Hematopoietic multipotent progenitor cell treated with erythropoietin and hydrocortisone succinate and interleukin-3 and kit ligand, for 4 days (in vitro differentiated cells): ENCODE data around the gene RAB11FIP4.
A peak's percentile ranks its signal among the peaks of the same experiment; 100 is the strongest.

Source experiments
- DNase-seq: peaks from one replicate; pipeline ENCODE4 v3.0.0-alpha.2; 2015

Gene RAB11FIP4

DNA sequence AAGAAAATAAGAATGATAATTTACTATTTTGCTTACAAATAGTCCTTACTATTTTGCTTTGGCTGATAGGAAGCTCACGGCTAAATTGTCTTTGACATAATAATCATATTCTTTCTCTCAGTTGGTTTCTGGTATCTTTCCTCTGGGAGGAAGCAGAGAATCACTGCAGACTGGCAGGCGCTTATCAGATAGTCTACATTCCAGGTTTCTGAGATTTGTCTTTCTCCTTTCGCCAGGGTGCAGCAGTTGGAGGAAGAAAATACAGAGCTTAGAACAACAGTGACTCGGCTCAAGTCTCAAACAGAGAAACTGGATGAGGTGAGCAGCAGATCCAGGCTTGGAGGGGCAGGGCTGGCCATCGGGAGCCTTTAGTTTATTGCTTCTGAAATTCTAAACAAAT lies 136.1 kb downstream of the RAB11FIP4 start:
- DNase-seq: no peak

DNA sequence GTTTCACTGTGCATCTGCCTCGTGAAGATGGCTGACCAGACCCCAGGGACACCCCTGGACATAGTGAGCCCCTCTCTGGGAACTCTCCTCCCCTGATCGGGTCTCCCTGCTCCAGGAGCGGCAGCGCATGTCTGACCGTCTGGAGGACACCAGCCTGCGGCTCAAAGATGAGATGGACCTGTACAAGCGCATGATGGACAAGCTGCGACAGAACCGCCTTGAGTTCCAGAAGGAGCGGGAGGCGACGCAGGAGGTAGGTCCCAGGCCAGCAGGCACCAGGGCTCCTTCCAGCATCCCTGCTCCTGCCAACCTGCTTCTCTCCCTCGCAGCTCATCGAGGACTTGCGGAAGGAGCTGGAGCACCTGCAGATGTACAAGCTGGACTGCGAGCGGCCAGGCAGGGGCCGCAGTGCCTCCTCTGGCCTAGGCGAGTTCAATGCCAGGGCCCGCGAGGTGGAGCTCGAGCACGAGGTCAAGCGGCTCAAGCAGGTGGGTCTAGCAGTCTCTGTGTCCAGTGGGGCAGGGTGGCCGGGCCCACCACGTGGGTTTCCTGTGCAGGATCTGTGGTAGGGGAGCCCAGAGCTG lies 136.9 kb downstream of the RAB11FIP4 start:
- no peak for DNase-seq

DNA sequence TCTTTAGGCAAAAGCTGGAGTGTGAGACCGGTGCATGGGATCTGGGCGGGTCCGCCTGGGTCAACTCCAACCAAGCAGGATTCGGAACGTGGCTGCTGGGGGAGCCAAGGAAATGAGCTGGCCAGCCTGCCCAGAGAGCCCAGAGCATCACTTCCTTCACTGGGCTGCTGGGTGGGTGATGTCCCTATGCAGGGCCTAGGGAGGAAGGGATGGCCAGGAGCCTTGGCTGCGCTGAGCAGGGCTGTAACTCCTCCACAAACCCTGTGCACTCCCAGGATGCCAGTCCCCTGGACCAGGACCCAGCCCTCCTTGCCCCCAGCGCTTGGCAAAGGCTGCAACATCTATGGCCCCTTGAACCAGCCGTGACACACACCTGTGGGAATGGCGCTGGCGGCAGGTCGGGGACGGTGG lies 138.4 kb downstream of the RAB11FIP4 start:
- DNase-seq: no peak

DNA sequence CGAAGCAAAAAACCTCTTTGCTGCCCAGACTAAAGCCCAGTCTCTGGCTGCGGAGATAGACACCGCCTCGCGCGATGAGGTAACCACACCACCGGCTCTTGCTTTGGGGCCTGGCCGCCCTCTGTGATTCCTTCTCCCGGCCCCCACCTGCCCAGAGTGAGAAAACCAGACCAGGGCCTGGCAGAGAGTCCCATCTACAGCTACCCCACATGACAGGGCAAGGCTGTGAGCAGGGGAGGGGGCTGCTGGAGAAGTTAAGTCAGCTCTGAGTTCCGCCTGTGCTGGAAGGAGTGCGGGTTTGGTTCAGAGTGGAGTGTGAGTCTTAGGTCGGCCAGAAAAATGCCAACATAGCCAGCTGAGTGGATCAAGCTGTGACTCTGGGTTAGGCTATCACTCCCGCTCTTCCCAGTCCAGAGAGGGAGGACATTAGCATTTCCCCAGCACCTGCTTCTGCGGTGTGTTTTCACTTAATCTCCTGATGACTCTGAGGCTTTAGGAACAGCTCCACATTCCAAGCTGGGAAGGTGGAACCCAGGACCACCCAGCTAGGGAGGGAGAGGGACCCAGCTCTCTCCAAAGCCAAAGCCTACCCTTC lies 139.0 kb downstream of the RAB11FIP4 start:
- DNase-seq: no peak

DNA sequence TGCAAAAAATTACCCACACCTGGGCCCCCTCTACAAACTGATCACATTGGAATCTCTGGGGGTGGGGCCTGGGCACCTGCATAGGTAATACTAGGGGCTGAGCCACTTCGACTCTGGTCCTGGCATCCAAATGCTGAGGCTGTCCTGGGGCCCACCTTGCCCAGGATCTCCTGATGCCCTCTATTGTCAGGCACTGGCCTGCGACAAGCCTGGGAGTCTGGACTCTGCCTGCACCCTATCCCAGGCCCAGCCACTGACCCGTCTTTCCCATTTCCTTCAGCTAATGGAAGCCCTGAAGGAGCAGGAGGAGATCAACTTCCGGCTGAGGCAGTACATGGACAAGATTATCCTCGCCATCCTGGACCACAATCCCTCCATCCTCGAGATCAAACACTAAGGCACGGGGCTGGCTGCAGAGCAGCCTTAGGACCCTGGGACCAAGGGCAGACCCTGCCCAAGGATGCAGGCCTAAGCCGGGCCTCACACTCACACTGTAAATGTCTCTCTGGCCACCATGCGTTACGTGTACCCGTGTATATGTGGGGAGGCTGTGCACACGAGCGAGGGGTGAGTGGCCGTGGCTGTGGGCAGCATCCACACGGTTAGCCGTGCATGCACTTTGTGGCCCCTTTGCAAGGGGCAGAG lies 140.0 kb downstream of the RAB11FIP4 start:
- DNase-seq: no peak

DNA sequence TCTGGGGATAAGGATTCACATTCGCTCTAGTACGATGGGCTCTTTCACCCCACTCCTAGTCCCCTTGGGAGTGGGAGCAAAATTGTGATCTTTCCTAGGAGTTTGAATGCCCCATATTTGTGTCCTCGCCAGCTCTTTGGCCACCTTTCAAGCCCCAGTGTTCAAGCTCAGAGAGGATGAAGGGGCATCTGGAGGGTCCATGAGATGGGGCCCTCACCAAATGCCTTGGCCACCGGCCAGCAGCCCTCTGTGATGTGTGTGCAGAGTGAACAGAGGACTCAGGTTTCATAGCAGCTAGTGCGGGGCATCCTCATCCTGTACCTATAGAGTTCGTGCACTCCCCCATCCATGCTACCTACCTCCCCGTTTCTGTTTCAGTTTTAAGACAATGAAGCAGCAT lies 140.6 kb downstream of the RAB11FIP4 start:
- DNase-seq: no peak

DNA sequence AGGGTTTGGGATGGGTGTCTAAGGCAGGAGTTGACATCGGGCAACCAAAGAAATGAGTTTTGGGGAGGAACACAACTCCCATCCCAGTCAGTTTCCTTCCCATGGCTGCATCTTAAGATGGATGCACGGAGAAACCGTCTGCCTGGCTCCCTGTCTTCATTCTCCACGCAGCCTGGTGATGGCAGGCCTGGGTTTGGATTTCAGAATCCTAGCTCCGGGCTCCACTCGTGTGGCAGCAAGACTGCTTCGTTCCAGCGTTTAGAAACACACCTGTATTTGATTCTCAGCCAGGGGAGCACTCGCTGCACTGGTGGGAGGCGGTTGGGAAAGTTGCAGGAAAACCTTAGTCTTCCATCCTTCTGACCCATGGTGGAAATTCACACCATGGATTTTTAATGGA lies 141.1 kb downstream of the RAB11FIP4 start:
- no peak for DNase-seq

DNA sequence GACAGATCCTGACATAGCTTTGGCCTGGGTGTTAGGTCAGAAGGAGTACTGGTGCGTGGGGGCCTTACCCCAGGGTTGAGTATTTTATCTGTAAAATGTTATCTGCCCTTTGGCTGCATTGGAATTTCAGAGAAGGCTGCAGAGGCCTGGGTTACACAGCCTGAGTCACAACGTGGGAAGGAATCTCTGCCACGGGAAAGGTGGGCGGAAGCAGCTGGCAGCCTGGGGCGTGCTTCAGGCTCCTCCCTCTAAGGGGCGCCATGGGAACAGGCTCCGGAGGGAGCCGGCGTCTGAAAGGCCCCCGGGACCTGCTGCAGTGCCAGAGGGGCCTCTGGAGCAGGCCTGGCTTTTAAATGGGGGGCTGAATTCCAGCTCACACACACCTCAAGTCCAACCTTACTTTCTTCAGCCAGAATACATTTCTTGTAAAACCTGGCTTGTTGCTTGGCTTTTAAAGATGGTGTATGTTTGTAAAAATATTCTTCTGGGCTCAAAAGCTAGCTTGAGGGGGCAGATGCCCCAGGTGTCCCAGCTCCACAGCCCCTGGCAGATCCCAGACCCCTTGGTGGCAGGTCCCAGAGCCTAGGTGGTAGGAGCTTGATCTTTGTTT lies 142.2 kb downstream of the RAB11FIP4 start:
- peak; percentile 50 for DNase-seq

DNA sequence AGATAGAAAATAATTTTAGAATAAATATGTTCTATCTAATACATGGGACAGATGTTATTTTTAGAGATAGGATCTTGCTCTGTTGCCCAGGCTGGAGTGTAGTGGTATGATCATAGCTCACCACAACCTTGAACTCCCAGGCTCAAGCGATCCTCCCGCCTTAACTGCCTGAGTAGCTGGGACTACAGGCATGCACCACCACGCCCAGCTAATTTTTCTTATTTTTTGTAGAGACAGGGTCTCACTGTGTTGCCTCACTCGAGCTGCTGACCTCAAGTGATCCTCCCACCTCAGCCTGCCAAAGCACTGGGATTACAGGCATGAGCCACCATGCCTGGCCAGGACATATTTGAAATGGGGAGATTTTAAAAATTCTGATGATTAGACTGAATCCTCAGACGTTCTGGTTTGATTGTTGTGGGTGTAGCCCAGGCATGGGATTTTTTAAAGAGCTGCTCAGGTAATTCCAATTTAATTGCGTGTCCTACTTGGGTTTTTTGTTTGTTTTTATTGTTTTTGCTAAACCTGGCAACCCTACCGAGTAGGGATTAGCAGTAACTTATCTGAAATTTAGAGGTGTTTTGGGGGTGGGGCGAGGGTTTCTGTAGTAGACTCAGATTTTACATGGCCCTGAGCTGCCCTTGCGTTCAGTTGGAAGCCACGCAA lies 142.9 kb downstream of the RAB11FIP4 start:
- no peak for DNase-seq

DNA sequence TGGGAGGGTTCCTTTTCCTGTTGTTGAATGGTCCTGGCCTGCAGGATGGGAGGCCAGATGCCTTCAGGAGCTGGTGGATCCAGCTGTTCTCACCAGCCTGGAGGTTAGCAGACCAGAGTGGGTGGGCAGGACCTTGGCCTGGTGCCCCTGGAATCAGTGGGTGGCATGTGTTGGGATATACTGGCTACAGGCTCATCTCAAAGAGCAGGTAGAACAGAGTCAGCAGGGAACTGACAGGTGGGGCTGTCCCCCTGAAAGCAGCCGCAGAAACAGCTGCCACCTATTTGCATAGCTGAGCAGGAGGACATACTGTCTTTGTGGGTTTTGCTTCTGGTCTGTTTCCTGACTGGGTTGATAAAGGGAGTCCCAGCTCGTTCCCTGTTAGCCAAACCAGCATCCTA lies 144.1 kb downstream of the RAB11FIP4 start:
- DNase-seq: peak; percentile 77

DNA sequence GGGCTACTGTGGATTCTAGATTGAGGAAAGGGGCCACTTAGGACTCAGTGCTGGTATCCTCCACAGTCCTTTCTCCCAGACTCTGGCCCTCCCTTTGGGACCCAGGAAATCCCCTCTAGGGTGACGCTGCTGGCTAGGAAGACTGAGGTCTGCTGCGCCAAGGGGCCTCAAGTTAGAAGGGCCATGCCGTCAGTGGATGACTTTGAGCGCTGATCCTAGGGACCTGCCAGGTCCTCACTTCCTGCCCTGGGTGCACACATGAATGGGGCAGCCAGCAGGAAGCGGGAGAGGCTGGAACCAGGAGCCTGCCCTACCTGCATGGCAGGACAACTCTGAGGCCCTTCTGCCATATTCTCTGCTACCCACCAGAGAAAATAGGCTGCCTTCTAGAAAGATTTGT lies 145.0 kb downstream of the RAB11FIP4 start:
- no peak for DNase-seq

DNA sequence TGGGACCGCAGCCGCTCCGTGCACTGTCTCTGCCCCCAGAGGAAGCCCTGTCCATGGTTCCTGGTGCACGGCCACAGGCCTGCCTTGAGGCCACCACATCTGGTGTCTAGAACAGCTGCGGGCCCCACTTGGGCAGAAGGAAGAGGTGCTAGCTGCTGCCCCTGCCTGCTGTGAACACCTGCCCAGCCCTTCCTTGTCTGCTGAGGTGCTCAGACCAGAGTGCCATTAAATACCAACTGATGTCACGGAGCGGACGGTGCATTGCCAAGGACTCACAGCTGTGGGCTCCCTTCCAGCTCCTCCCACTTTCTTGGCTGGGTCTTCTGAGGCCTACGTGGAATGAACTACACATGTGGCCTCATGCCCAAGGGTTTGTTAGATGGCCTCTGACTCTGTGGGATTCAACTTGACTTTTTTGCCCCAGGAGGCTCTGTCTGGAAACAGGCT lies 146.1 kb downstream of the RAB11FIP4 start:
- DNase-seq: no peak

DNA sequence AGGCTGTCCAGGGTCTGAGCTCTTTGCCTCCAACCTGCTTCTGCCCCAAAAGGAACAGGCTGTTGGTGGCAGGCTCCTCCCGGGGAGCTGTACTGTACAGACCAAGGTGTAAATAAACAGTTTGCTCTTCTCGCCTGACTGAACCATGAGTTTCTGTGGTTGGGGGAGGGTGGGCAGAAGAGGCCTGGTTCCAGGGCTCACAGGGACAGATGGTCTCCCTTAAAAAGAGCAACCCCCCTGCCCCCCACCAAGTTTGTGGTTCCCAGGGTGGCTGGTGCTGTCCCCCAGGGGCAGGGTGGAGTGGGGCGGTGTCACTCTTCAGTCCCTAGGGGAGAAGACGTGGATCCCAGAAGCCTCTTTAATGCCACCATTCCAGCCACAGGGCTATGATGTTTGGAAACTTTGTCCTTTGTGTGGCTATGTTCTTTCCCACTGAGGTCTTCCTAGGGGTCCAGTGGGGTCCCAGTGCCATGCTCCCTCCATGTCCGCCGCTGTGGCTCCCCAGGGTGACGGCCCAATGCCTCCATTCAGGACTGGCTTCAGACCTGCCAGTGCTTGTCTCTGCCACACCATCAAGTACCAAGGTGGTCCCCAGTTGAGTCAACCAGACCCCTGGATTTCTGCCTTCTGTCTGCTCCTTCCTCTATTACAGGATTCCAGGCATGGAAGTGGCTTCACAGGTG lies 146.7 kb downstream of the RAB11FIP4 start:
- DNase-seq: no peak

DNA sequence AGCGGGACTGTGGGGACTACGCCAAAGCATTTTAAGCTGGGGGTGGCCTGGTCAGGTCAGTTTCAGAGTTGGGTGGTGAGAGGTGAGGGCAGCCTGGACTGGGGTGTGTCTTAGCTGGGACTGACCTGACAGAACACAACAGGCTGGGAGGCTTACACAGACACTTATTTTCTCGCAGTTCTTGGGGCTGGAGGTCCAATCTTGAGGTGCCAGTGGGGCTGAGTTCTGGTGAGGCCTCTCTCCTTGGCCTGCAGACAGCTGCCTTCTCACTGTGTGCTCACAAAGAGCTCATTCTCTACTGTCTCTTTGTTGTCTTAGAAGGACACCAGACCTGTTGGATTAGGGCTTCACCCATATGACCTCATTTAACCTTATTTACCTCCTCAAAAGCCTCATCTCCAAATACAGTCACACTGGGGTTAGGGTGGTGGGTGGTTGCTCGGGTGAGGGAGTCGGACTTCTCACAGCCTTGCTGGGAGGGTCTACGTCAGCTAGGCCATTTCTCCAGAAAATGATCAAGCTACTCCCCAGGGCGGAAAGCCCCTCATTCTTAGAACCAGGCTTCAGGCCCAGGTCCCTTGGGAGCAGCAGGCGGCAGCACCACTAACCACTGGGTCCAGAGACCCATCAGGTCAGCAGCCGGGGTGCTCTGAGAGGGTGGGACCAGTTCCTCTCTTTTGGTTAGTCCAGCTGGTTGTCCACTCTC lies 149.3 kb downstream of the RAB11FIP4 start:
- DNase-seq: no peak

DNA sequence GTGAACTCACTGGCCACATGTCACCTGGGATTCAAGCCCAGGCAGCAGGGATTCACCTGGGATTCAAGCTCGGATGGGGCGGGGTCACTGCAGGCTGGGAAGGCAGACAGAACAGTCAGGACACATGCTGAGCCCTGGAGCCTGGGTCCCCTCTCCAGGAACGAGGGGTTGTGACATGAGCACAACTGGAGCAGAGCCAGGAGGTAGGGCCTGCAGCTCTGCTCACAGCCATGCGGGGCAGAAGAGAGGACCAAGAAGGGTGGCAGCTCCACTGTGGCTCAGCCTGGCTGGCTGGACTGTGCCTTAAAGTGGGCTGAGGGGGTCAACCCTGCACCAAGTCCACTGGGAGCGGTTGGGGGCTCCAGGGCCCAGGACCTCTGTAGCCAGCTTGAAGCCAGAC lies 150.1 kb downstream of the RAB11FIP4 start:
- peak; percentile 74 for DNase-seq

DNA sequence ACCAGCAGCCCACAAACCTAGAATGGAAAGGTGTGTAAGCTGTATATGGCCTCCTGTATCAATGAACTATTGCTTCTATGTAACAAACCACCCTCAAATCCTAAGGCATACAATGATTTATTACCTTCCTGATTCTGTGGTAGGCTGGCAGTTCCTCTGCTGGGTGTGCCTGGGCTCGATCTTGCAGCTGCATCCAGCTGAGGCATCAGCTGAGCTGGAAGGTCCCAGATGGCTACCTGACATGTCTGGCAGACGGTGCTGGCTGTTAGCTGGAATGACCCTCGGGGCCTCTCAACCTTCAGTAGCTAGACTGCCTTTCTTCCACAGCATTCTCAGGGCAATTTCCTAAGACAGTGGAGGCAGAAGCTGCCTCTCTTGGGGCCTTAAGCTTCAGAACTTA lies 152.7 kb downstream of the RAB11FIP4 start:
- peak; percentile 62 for DNase-seq

DNA sequence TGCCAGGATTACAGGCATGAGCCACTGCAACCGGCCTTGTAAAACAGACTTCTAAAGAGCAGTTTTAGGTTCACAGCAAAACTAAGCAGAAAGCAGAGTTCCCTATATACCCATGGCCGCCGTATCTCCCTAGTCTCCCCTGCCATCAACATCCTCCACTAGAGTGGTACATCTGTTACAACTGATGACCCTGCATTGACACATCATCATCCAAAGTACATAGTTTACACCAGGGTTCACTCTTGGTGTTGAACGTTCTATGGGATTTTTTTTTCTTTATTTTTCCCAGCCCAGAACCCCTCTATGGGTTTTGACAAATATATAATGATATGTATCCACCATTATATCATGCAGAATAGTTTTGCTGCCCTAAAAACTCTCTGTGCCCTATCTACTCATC lies 155.2 kb downstream of the RAB11FIP4 start:
- no peak for DNase-seq

DNA sequence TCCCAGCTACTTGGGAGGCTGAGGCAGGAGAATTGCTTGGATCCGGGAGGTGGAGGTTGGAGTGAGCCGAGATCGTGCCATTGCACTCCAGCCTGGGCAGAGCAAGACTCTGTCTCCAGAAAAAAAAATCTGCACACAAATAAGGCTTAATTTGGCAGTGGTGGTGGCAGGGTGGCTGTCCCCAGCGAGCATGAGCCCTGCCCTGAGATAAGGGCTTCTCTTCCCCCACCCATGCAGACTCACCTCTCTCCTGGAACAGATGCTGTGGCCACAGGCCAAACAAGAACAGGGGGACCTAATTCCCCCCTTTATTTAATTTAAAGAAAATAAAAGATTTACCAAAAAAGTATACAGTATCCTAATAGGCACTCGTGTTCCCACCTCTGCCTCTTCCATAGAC lies 157.2 kb downstream of the RAB11FIP4 start:
- DNase-seq: peak; percentile 71

DNA sequence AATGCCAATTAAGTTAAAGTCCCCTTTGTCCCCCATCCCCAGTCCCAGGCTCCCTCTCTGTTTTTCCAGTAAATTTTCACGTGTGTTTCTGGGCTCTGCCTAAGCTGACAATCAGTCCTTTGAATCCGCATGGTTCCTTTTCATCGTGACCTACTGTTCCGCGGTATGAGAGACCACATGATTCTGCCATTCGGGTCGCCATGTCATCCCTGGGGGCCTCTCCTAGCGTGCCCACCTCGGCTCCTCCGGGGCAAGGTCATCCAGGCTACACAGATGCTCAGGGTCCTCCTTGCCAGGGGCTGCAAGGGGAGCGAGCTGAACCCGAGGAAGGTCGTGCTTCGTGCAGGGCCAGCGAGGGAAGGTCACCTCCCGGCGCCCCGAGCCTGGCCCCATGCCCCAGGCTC lies 157.6 kb downstream of the RAB11FIP4 start:
- peak; percentile 72 for DNase-seq

DNA sequence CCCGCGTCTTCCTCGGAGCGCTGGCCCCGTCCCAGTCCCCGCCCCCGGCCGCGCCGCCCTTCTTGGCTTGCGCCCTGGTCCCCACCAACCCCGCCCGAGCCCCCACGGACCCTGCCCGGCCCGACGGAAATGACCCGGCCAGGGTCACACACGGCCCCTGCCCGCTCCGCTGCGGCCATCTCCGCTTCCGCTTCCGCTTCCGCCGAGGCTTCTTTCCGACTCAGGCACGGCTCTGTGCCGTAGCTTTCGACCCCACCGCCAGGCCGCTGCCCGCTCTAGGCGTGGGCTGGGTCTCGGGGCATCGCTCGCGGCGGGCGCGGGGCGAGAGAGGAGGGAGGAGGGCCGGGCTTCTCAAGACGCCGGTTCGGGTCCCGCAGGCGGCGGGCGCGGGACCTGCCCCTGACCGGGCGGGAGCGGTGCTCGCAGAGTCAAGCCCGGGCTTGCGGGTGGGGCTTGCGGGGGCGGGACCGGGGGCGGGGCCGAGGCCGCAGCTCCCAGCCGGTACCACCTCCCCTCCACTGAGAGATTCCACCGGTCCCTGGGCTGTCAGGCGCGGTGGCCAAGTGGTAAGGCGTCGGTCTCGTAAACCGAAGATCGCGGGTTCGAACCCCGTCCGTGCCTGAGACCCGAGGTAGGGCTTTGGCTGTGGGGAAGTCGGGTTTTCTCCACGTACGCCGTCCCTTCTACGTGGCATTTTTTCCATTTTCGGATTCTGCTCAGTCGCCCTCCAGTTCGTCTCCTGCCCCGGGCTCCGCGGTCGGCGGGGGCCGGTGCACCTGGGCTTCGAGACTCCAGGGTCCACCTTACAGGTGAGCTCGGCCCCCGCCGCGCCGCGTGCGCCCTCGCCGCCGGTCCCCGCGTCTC lies 158.3 kb downstream of the RAB11FIP4 start:
- peak; percentile 96 for DNase-seq

DNA sequence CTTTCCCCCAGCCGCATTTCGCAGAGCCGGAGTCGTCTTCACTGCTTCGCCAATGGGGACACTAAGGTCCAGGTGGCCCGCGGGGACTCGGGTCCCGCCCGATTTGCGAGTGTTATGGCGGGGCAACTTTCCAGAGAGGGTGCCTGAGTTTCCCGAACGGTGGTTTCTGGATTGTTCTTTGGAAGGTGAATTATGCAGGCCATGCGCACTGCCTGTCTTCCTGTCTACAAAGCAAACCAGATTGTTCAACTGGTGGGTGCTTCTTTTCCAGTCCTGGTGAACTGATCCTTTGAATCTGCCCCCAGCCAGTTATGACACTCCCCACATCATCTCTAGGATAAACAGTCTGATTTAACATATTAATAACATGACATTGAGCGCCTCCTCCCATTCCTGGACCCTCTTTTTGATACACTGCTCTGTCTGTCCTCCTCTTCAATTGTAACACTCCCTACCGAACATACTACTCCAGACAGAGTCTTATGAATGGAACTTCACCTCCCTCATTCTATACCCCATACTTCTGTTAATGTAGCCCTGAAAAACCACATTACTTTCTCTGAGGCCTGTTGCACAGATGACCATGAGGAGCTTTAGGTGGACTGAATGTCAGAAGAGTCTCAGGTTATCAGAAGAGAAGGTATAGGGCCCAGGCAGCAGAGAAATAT lies 159.0 kb downstream of the RAB11FIP4 start:
- DNase-seq: no peak
